RWPE1 (cell line): ENCODE measurements around the gene MCRIP1.
A peak's percentile ranks its signal among the peaks of the same experiment; 100 is the strongest.

ENCODE experiments used
- CTCF ChIA-PET: fragments of 350-600 bp; sonication (Branson Sonifier 250); formaldehyde crosslinking; extraction: SDS; loops from one replicate; lab custom pipeline; 2021; lab: Yijun Ruan, JAX
- POLR2A ChIA-PET: fragments of 400-600 bp; formaldehyde crosslinking; extraction: SDS; loops from one replicate; lab custom pipeline; 2020; ENCODE audit warnings: antibody characterized with exemption; ENCODE audit not compliant: low non-redundant PET; lab: Yijun Ruan, JAX
- DNase-seq: peaks from one replicate; pipeline ENCODE4 v3.0.0; 2012; ENCODE audit warnings: low spot score
- H3K27ac ChIP-seq: fragments of 450-650 bp; 2 replicates; pipeline ENCODE4 v1.5.1; 2017
- TF ChIP-seq, protein P1 (sequence below): fragments of 450-650 bp; conservative IDR thresholded peaks from 2 replicates; pipeline ENCODE4 v1.5.1; 2017; ENCODE audit warnings: low read depth, mild to moderate bottlenecking

MCRIP1 gene

DNA sequence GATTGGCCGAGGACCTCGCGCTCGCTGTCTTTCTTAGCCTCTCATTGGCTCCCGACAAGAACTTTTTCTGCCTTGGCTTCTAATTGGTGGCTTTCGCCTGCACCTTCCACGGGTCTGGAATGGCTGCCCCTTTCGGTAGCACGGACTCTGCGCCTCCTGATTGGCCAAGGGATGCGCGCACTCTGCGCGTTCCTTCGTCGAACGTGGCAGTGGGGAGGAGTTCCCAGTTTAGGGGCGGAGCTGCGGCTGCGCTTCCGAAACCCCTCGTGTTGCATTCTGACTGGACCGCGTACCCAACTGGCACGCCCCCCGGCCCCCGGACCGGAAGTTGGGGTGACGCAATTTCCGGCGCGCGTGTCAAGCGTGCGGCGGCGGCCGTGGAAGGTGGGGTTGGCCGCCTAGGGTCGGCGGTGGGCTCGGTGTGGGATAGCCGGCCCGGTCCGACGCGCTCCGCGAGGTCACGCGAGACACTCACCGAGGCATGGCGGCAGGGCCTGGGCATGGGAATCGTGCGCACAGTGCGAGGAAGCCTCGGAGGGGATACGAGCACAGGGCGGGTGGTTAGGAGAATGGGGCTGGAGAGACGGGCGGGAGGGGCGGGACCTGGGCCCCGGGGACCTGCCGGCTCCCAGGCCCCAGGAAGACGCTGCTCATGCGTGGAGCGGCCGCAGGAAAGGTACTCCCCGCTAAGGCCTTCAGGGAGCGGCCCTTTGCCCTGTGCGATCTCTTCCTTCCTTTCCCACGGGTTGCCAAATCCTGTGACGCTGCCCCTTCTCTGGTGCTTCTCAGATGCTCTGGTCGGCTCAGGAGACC lies 27.9 kb upstream of the MCRIP1 start:
- DNase-seq: peak; percentile 99
- TF ChIP-seq, protein P1, sequence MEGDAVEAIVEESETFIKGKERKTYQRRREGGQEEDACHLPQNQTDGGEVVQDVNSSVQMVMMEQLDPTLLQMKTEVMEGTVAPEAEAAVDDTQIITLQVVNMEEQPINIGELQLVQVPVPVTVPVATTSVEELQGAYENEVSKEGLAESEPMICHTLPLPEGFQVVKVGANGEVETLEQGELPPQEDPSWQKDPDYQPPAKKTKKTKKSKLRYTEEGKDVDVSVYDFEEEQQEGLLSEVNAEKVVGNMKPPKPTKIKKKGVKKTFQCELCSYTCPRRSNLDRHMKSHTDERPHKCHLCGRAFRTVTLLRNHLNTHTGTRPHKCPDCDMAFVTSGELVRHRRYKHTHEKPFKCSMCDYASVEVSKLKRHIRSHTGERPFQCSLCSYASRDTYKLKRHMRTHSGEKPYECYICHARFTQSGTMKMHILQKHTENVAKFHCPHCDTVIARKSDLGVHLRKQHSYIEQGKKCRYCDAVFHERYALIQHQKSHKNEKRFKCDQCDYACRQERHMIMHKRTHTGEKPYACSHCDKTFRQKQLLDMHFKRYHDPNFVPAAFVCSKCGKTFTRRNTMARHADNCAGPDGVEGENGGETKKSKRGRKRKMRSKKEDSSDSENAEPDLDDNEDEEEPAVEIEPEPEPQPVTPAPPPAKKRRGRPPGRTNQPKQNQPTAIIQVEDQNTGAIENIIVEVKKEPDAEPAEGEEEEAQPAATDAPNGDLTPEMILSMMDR: no peak
- POLR2A ChIA-PET: interaction anchor here (0.5 to 1.0 kb wide), 3 partner anchors 9 to 12 kb away, joined by 3 to 6 read pairs (median 4); no protein-coding TSS in a partner anchor
- CTCF ChIA-PET: interaction anchor here (1.2 kb wide), 1 partner anchor 9 kb away, joined by 4 read pairs; no protein-coding TSS in a partner anchor
- peak overlapping the region; percentile 97 for H3K27ac ChIP-seq

DNA sequence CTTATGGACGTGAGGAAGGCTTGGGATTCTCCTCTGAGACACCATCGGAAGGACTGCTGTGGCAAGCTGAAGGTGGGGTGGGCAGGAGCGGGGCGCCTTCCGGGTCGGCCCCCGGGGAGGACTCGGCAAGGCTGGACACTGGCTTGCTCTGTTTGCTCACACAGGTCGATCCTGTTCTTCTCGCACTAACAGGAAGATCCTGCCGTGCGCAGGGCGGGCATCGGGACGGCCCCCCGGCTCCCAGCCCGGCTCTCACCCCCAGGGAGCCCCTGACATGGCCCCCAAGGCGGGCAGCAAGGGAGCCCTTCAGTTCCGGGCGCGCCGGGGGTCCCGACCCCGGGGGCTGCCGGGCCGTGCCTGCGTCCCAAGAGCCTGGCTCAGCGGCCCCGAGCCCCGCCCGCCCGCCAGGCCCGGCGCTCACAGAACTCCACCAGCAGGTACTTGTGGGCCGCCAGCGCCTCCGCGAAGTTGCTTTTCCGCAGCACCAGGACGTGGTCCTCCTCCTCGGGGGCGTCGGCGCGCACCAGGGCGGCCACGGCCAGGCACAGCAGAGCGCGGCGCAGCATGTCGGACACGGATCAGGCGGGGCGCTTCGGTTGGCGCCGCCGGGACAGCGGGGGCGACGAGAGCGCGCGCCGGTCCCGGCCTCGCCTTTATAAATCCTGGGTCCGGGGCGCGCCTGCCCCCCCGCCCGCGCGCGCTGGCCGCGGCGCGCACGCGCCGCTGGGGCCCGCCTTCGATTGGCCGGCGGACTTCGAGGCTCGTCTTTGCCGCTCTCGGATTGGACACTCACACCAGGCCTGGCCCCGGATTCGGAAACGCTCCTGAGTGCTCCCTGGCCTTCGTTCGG lies 27.0 kb upstream of the MCRIP1 start, which contains the start of gene P4HB:
Gene P4HB (minus strand): TSS at position 630 of the 850 bp plus-strand sequence. CDS start 64 bp downstream, at position 566.
- no peak for DNase-seq
- TF ChIP-seq, protein P1: no peak
- H3K27ac ChIP-seq: peak within 1 kb of the TSS; percentile 97
- CTCF ChIA-PET: interaction anchor here (0.6 to 1.3 kb wide), 3 partner anchors 9 to 99 kb away, joined by 3 to 5 read pairs (median 4); no protein-coding TSS in a partner anchor
- POLR2A ChIA-PET: interaction anchor here (0.6 to 1.0 kb wide), 2 partner anchors 11 to 27 kb away, joined by 3 to 6 read pairs; no protein-coding TSS in a partner anchor

DNA sequence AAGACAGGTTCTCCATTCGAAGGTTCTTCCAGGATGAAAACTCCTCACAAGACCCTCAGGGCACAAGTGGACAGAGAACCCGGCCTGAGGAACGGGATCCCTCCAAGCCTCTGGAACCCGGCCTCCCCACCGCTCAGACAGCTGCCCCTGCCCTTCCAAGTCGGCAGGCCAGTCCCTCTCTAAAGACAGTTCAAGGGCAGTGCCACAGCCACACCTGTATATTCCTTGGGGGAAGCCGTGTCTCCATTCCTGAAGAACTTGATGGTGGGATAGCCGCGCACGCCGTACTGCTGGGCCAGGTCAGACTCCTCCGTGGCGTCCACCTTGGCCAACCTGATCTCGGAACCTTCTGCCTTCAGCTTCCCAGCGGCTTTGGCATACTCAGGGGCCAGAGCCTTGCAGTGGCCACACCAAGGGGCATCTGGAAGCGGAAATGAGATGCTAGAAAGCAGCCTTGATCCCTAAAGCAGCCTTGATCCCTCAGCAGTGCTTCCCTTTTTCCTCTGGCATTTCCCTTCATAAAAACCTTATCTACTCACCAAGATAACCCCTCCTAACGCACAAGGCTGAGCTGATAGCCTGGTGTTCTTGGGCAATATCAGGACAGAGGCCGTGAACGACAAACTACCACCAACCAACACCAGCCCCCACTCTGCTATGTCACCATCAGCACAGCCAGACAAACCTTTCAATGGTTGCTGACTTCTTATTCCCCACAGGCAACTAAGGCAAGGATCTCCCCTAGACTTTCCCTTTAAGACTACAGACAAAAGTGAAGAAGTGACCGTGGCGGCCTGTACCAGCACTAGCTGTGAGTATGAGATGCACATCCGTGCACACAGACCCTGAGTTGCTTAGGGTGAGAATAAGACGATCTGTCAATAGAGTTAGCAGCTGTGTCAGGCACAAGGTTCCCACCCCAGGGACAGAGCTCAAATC lies 26.1 kb upstream of the MCRIP1 start:
- no peak for DNase-seq

DNA sequence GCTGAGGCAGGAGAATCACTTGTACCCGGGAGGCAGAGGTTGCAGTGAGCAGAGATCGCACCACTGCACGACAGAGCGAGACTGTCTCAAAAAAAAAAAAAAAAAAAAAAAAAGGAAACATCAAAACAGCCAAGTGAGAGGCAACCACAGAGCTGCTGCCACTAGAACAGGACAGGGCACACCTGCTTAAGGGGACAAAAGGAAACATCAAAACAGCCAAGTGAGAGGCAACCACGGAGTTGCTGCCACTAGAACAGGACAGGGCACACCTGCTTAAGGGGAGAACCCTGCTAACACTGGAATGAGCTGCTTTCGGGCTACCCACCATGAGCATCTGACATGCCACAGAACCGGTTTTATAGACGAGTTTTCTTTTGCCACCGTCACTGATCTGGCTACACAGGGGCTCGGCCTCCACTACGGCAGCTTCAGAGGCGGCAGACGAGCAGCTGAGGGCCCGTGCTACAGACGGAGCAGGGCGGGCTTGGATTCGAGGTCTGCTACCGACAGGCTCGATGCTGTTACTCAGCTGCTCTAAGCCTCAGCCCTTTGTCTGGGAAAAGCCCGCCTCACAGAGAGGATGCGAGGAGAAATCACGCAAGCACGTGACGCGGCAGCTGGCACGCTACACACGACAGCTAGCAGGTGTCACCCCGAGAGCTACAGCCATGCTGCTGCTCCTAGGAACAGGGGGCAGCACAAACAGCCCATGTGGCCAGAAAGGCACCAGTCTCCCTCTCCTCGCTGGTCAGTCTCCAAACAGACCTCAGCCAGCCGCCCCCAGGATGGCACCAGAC lies 25.3 kb upstream of the MCRIP1 start:
- POLR2A ChIA-PET: interaction anchor here (0.7 to 1.1 kb wide), 2 partner anchors 16 to 130 kb away, joined by 3 read pairs; no protein-coding TSS in a partner anchor
- no peak for DNase-seq
- CTCF ChIA-PET: interaction anchor here (0.6 kb wide), 1 partner anchor 12 kb away, joined by 3 read pairs; no protein-coding TSS in a partner anchor
- peak overlapping the region; percentile 97 for H3K27ac ChIP-seq
- TF ChIP-seq, protein P1: no peak

More for the DNA sequence above, 26.1 kb upstream of the MCRIP1 start:
- TF ChIP-seq, protein P1: no peak
- CTCF ChIA-PET: interaction anchor here (0.6 to 1.3 kb wide), 3 partner anchors 19 to 125 kb away, joined by 3 to 5 read pairs (median 5); no protein-coding TSS in a partner anchor
- peak overlapping the region; percentile 97 for H3K27ac ChIP-seq
- POLR2A ChIA-PET: interaction anchor here (0.6 to 1.1 kb wide), 2 partner anchors 16 to 26 kb away, joined by 3 read pairs; no protein-coding TSS in a partner anchor
